IMR-90 (cell line): ENCODE measurements around the gene PPP1R15A.

Experiments used
- CEBPB ChIP-seq: IDR thresholded peaks from 2 replicates; pipeline ENCODE4 v1.6.1; 2012; ENCODE audit warnings: low read depth, low read length, improper control_type of control experiment
- CHD1 ChIP-seq: IDR thresholded peaks from 2 replicates; pipeline ENCODE4 v1.6.1; 2012; ENCODE audit warnings: low read depth, low read length, improper control_type of control experiment
- CTCF ChIP-seq: conservative IDR thresholded peaks from 2 replicates; pipeline ENCODE4 v1.5.1; 2012; ENCODE audit warnings: mild to moderate bottlenecking, low read depth, low read length, improper control_type of control experiment
- ELK1 ChIP-seq: fragments of 150-350 bp; IDR thresholded peaks from 2 replicates; pipeline ENCODE4 v1.6.1; 2016; ENCODE audit warnings: low read depth, mild to moderate bottlenecking, low read length, moderate library complexity, borderline replicate concordance
- MAFK ChIP-seq: IDR thresholded peaks from 2 replicates; pipeline ENCODE4 v1.6.1; 2012; ENCODE audit warnings: low read depth, low read length, improper control_type of control experiment
- MXI1 ChIP-seq: IDR thresholded peaks from 2 replicates; pipeline ENCODE4 v1.6.1; 2012; ENCODE audit warnings: low read depth, mild to moderate bottlenecking, low read length, moderate library complexity, borderline replicate concordance
- POLR2A ChIP-seq: IDR thresholded peaks from 2 replicates; pipeline ENCODE4 v1.6.1; 2012; ENCODE audit warnings: mild to moderate bottlenecking, low read depth, low read length
- RCOR1 ChIP-seq: IDR thresholded peaks from 2 replicates; pipeline ENCODE4 v1.6.1; 2012; ENCODE audit warnings: mild to moderate bottlenecking, low read length, improper control_type of control experiment; ENCODE audit not compliant: insufficient replicate concordance
- SMC3 ChIP-seq: fragments of 150-350 bp; IDR thresholded peaks from 2 replicates; pipeline ENCODE4 v1.6.1; 2016; ENCODE audit warnings: low read depth, mild to moderate bottlenecking, antibody characterized with exemption, low read length, moderate library complexity
- USF2 ChIP-seq: fragments of 150-350 bp; IDR thresholded peaks from 2 replicates; pipeline ENCODE4 v1.6.1; 2017; ENCODE audit warnings: mild to moderate bottlenecking, antibody characterized with exemption, low read length, low read depth

GRCh38 chr19:48837687-48838086 is 34.5 kb upstream of the PPP1R15A start:
- TF ChIP-seq CTCF (no peak), CHD1 (no peak), CEBPB (no peak), POLR2A (no peak), USF2 (no peak), ELK1 (no peak), MAFK (no peak), MXI1 (no peak), RCOR1 (no peak), SMC3 (no peak)
